Measurements from ENCODE around the gene PTPN1.

PTPN1 gene

GRCh38 chr20:50624351-50625016 lies 114.3 kb downstream of the PTPN1 start:
- peak overlapping the region; percentile 50 for H3K27ac ChIP-seq
- no peak for TF ChIP-seq CTCF (IDR thresholded peaks at IDR 0.05)
- TF ChIP-seq ZFX (IDR thresholded peaks at IDR 0.05; ENCODE audit: borderline replicate concordance) = no peak

- TF ChIP-seq CTCF (IDR thresholded peaks at IDR 0.05) (peak; percentile 74), ZFX (IDR thresholded peaks at IDR 0.05; ENCODE audit: borderline replicate concordance) (no peak)
- no peak overlapping the region for H3K27ac ChIP-seq
These were observed 115.9 kb downstream of the PTPN1 start for GRCh38 chr20:50625986-50626677.

GRCh38 chr20:50627747-50628146 lies 117.6 kb downstream of the PTPN1 start:
- TF ChIP-seq ZFX (IDR thresholded peaks at IDR 0.05; ENCODE audit: borderline replicate concordance) = no peak
- no peak overlapping the region for H3K27ac ChIP-seq

GRCh38 chr20:50628332-50628731 lies 118.1 kb downstream of the PTPN1 start:
- H3K27ac ChIP-seq = no peak overlapping the region

GRCh38 chr20:50628853-50629669 lies 118.9 kb downstream of the PTPN1 start:
- TF ChIP-seq ZFX (IDR thresholded peaks at IDR 0.05; ENCODE audit: borderline replicate concordance) (no peak), CTCF (IDR thresholded peaks at IDR 0.05) (no peak)
- H3K27ac ChIP-seq = no peak overlapping the region

More at GRCh38 chr20:50628332-50628731, 118.1 kb downstream of the PTPN1 start:
- TF ChIP-seq CTCF (IDR thresholded peaks at IDR 0.05) (no peak), ZFX (IDR thresholded peaks at IDR 0.05; ENCODE audit: borderline replicate concordance) (no peak)

GRCh38 chr20:50629670-50630045 lies 119.5 kb downstream of the PTPN1 start:
- H3K27ac ChIP-seq = no peak overlapping the region
- TF ChIP-seq ZFX (IDR thresholded peaks at IDR 0.05; ENCODE audit: borderline replicate concordance) = no peak
- no peak for TF ChIP-seq CTCF (IDR thresholded peaks at IDR 0.05)

- TF ChIP-seq ZFX (IDR thresholded peaks at IDR 0.05; ENCODE audit: borderline replicate concordance) = no peak
- no peak for TF ChIP-seq CTCF (IDR thresholded peaks at IDR 0.05)
These were observed 120.5 kb downstream of the PTPN1 start for GRCh38 chr20:50630578-50631263.

More at GRCh38 chr20:50630578-50631263, 120.5 kb downstream of the PTPN1 start:
- H3K27ac ChIP-seq = no peak overlapping the region

All from 22Rv1 (cell line).